Cerebellar nuclear complex (tissue), 1 donor: ENCODE measurements around the gene PIM1.

Source experiments
- DNase-seq, 2 experiments: peaks; one replicate each; lab custom pipeline; 2025; lab: John Stamatoyannopoulos, UW

PIM1 gene

GRCh38 chr6:37137201-37138090 lies 32.5 kb upstream of the PIM1 start:
- no peak for DNase-seq

- DNase-seq: no peak
Observed at GRCh38 chr6:37138856-37139229, 31.1 kb upstream of the PIM1 start.

DNA sequence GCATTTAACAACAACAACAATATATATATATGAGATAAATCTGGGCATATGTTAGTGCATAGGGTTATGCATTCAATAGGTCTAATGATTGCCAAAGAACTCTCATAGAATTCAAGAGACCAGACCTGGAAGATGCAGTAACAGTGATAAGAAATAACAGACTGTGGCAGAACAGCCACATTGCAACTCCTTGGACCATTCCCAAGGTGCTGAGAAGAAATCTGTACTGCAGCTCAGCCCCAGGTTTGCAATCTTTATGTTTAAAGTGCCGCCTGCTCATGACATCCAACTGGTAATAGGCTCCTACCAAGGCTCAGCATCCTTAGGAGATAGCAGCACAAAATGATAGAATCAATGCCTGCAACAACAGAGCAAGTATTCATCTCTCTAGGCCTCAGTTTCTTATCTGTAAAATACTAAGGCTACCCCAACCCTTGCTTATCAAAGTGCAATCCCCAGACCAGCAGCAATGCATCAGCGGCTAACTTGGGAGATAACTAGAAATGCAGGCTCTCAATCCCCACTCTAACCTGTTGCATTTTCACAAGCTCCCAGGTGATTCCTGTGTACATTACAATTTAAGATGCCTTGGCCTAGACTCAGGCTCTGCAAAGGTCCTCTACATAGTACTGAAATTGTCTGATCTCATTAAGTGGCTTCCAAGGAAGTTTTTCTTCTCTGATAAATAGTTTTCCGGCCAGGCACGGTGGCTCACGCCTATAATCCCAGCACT lies 30.6 kb upstream of the PIM1 start:
- no peak for DNase-seq

- DNase-seq: no peak
Observed at GRCh38 chr6:37140145-37140544, 29.8 kb upstream of the PIM1 start.

GRCh38 chr6:37141281-37142049 lies 28.5 kb upstream of the PIM1 start:
- no peak for DNase-seq

- DNase-seq: no peak
Observed at GRCh38 chr6:37142050-37142614, 27.8 kb upstream of the PIM1 start.

- no peak for DNase-seq
Observed at GRCh38 chr6:37143585-37143984, 26.4 kb upstream of the PIM1 start.

- no peak for DNase-seq
Observed at GRCh38 chr6:37145443-37145842, 24.5 kb upstream of the PIM1 start.

- no peak for DNase-seq
Observed at GRCh38 chr6:37146735-37147157, 23.2 kb upstream of the PIM1 start.

- DNase-seq: no peak
Observed at GRCh38 chr6:37149745-37150144, 20.2 kb upstream of the PIM1 start.

GRCh38 chr6:37150314-37150713 lies 19.6 kb upstream of the PIM1 start:
- no peak for DNase-seq

DNA sequence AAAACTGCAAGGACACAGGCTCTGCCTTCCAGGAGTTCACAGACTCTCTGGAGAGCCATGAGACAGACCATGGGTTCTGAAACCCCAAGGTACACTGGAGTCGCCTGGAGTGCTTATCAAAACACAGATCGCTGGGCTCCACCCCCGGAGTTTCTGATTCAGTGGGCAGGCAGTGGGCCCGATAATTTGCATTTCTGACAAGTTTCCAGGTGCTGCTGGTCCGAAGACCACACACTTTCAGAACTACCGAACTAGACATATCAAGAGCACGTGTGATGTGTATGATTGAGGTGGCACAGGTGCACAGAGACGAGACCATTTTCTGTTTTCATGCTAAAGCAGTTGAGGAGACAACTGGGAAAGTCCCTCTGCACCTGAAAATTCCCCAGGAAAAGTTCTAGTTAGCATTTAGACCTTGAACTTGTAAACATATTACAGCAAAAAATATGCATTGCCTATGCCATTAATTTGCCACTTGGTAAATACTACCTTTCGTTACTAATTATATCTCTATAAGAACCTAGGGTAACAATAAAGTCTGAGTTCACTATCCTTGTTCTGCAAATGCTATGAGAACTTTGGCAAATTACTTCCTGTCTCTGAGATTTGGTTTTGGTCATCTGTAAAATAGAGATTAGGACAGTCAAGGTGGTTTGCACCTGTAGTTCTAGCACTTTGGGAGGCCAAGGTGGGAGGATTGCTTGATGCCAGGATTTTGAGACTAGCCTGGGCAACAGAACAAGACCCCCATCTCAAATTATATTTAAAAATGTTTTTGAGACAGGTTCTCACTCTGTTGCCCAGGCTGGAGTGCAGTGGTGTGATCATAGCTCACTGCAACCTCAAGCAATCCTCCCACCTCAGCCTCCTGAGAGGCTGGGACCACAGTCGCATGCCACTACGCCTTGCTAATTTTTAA lies 14.3 kb upstream of the PIM1 start:
- no peak for DNase-seq

GRCh38 chr6:37158508-37158907 lies 11.4 kb upstream of the PIM1 start:
- no peak for DNase-seq

DNA sequence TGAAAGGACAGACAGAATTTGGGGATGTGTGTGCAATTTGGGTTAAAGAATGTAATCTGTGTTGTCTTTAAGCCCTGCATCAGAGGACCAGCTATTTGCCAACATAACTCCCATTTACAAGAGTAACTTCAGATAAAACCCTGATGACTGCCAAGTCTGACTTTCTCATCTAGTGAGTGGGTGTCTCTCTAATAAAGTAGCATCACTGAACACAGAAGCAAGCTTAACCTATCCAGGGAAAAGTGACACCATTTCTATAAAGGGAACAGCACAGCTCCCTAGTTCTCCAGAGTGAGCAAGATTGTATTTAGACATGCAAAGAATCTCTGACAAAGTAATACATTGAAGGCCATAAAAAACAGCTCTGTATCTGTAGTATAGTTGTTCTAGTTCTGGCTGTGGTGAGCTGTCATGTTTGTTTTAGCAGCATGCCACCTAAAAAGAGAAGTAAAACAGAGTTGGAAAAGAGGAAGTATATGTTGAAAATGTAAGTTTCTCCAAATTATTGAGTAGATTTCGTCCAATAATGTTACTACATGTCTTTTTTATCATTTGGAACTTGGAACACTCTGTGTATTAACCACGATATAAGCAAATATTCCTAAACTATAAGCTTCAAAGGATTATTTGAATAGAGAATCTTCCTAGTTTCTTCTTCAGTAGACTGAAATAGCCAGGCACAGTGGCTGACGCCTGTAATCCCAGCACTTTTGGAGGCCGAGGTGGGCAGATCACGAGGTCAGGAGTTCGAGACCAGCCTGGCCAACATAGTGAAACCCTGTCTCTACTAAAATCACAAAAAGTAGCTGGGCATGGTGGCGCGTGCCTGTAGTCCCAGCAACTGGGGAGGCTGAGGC lies 8.8 kb upstream of the PIM1 start:
- no peak for DNase-seq

DNA sequence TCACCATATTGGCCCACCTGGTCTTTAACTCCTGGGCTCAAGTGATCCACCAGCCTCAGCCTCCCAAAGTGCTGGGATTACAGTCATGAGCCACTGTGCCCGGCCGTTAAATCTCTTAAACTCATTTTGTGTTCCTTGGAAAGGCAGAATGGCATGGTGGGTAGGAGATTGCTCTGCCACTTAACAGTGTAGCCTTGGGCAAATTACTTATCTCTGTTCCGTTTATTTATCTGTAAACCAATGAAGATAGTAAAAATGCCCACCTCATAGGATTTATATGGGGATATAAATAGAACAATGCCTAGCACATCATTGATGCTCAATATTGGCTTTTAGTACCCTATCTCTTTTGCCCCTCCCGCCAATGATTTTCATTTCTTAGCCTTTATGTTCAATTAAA lies 7.2 kb upstream of the PIM1 start:
- DNase-seq: no peak

GRCh38 chr6:37168163-37168758 lies 1.7 kb upstream of the PIM1 start:
- DNase-seq: no peak

GRCh38 chr6:37168811-37169495 lies 999 bp upstream of the PIM1 start:
- peak in 1 of 2 experiments; percentile 14 for DNase-seq

DNA sequence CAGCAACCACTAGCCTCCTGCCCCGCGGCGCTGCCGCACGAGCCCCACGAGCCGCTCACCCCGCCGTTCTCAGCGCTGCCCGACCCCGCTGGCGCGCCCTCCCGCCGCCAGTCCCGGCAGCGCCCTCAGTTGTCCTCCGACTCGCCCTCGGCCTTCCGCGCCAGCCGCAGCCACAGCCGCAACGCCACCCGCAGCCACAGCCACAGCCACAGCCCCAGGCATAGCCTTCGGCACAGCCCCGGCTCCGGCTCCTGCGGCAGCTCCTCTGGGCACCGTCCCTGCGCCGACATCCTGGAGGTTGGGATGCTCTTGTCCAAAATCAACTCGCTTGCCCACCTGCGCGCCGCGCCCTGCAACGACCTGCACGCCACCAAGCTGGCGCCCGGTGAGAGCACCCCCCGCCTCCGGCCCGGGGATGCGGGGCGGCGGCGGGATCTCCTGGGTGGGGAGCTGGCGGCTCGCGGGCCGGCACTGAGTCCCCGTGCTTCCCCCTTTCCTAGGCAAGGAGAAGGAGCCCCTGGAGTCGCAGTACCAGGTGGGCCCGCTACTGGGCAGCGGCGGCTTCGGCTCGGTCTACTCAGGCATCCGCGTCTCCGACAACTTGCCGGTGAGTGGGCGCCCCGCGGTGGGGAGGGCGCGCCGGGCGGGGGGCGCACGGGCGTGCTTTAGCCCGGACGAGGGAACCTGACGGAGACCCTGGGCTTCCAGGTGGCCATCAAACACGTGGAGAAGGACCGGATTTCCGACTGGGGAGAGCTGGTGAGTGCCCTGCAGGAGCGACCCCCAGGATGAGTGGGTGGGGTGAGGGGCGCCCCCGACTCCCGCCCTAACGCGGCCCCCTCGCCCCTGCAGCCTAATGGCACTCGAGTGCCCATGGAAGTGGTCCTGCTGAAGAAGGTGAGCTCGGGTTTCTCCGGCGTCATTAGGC lies 585 bp downstream of the PIM1 start:
- DNase-seq: no peak
